ENCODE results near the gene TMEM243. TPM values are rescaled to one million over a fixed set of nuclear protein-coding genes. Genes with fewer than 3 reads are reported as not detected.
A peak's percentile ranks its signal among the peaks of the same experiment; 100 is the strongest.

TMEM243 gene
- polyA plus RNA-seq, 1 experiment = 50.2 TPM

DNA sequence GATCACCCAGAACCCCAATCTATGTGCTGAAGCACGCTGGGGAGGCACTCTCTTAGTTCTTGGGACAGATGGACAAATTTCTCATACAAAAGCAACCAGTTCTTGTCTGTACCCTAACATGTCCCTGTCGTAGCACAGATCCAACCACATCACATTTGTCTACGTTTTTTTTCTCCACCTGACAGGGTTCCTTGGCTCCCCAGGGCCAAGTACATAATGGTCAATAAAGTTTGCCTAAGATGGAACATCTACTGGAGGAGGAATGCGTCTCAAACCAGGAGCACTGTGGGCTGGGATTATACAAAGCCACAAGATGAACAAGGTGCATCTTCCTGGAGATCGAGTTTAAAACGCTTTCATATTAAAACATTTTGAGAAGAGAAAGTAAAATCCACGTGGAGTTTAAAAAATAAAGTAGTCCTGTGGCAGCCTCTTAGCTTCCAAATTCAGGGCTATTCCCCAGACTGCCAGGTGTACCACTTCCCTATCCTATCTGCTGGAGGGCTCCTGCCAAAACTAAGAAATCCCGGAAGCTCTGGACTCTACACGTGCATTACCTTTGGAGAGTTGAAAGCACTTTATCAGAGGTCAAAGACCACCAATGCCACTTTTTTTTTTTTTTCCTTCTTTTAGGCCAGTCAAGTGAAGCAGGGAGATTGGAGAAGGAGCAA lies 1.4 kb downstream of the TMEM243 start:
- no peak for DNase-seq (ENCODE audit: low read depth, low spot score)
- peaks cover 3% of the 10 kb centered on the region; the same call in 1 of the 2 replicates for H3K9me3 ChIP-seq (ENCODE audit: control insufficient read depth, insufficient read depth, low read length)
- no peak overlapping the region for H3K27ac ChIP-seq (ENCODE audit: low read depth, low read length)
- TF ChIP-seq, protein P1, sequence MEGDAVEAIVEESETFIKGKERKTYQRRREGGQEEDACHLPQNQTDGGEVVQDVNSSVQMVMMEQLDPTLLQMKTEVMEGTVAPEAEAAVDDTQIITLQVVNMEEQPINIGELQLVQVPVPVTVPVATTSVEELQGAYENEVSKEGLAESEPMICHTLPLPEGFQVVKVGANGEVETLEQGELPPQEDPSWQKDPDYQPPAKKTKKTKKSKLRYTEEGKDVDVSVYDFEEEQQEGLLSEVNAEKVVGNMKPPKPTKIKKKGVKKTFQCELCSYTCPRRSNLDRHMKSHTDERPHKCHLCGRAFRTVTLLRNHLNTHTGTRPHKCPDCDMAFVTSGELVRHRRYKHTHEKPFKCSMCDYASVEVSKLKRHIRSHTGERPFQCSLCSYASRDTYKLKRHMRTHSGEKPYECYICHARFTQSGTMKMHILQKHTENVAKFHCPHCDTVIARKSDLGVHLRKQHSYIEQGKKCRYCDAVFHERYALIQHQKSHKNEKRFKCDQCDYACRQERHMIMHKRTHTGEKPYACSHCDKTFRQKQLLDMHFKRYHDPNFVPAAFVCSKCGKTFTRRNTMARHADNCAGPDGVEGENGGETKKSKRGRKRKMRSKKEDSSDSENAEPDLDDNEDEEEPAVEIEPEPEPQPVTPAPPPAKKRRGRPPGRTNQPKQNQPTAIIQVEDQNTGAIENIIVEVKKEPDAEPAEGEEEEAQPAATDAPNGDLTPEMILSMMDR (IDR thresholded peaks at IDR 0.05; ENCODE audit: low read depth, low read length) = no peak
- peak overlapping the region; percentile 91 for H3K4me3 ChIP-seq (ENCODE audit: low read depth, low read length)
- ChIA-PET CTCF (interaction anchor here (1.5 kb wide), 1 partner anchor 19 kb away, joined by 4 read pairs; no protein-coding TSS in a partner anchor), POLR2A (interaction anchor here (1.2 to 2.7 kb wide), 2 partner anchors 10 to 66 kb away, joined by 3 to 39 read pairs; partner anchors contain the start of gene DMTF1)
- peaks cover 5% of the 10 kb centered on the region for H3K27me3 ChIP-seq (ENCODE audit: control insufficient read depth, insufficient read depth, low read length)

DNA sequence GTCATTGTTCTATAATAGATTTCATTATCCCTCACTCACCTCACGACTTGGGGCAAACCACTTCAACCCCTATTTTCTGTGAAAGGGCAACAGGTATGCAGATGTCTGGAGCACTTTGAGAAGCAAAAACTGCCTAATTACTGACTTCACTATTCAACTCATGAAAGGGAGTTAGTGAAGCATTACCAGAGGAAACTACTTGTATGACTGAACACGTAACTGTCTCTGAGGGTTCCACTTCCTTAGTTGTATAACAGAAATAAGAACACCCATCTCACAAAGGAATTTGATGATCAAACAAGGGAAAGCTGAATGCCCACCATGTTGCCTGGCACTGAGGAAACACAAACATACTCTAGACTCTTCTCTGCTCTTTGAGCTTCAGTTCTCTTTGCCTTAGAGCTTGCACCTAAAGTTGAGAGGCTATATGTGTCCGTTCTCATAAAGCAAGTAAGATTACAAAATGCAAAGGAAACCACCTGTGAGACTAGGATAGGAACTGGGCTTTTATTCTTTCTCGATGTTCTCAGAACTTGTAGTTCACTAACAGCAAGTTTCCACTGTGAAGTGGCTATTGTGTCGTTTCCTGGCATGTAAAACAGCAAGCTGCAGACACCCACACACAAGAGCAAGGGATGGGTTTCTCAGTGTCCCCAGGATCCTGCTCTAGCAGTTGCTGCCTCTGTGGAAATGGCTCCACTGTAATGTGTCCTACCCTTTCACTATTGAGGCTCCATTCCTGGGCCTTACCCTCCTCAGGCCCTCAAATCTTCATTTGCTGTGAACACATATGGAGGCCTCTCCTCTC lies 2.6 kb downstream of the TMEM243 start:
- H3K27ac ChIP-seq (ENCODE audit: low read depth, low read length) = no peak overlapping the region
- no peak for DNase-seq (ENCODE audit: low read depth, low spot score)
- peaks cover 3% of the 10 kb centered on the region; the same call in 1 of the 2 replicates for H3K9me3 ChIP-seq (ENCODE audit: control insufficient read depth, insufficient read depth, low read length)
- ChIA-PET CTCF (no interaction called here), POLR2A (interaction anchor here (1.1 to 1.2 kb wide), 2 partner anchors 8 to 64 kb away, joined by 3 to 7 read pairs; no protein-coding TSS in a partner anchor)
- TF ChIP-seq, protein P1 (IDR thresholded peaks at IDR 0.05; ENCODE audit: low read depth, low read length) = no peak
- peaks cover 4% of the 10 kb centered on the region for H3K27me3 ChIP-seq (ENCODE audit: control insufficient read depth, insufficient read depth, low read length)
- H3K4me3 ChIP-seq (ENCODE audit: low read depth, low read length) = no peak overlapping the region

DNA sequence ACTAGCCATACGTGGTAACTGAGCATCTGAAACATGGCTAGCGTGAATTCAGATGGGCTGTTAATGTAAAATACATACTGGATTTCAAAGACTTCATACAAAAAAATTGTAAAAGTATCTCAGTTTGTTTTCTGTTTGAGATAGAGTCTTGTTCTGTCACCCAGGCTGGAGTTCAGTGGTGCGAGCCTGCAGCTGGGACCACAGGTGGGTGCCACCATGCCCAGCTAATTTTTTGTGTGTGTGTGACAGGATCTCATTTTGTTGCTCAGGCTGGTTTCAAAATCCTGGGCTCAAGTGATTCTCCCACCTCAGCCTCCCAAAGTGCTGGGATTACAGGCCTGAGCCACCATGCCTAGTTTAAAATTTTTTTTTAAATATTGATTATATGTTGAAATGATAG lies 4.5 kb downstream of the TMEM243 start:
- ChIA-PET CTCF (no interaction called here), POLR2A (no interaction called here)
- Histone ChIP-seq H3K27ac (ENCODE audit: low read depth, low read length) (no peak overlapping the region), H3K9me3 (ENCODE audit: control insufficient read depth, insufficient read depth, low read length) (peaks cover 2% of the 10 kb centered on the region; the same call in 1 of the 2 replicates), H3K27me3 (ENCODE audit: control insufficient read depth, insufficient read depth, low read length) (no peaks in the 10 kb centered on the region), H3K4me3 (ENCODE audit: low read depth, low read length) (no peak overlapping the region)
- TF ChIP-seq, protein P1 (IDR thresholded peaks at IDR 0.05; ENCODE audit: low read depth, low read length) = no peak
- no peak for DNase-seq (ENCODE audit: low read depth, low spot score)

DNA sequence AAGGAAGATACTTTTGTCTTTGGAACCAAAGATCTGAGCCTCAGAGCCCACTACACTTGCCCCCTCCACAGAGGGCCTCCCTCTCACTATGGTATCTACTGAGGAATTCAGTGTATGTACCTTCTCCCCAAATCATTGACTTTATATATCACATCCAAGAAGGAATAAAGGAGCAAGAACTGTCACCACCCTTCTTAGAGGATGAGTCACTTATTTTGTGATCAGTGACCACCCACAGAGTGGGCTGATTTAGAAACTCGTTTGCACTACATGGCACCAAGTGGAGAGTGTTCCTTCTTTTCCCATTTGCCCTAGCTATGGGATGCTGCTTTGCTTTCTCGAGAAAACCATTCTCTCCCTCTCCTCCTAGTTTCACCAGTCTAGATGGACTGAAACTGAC lies 5.7 kb downstream of the TMEM243 start:
- H3K9me3 ChIP-seq (ENCODE audit: control insufficient read depth, insufficient read depth, low read length) = no peaks in the 10 kb centered on the region
- ChIA-PET POLR2A (no interaction called here), CTCF (no interaction called here)
- TF ChIP-seq, protein P1 (IDR thresholded peaks at IDR 0.05; ENCODE audit: low read depth, low read length) = no peak
- no peak overlapping the region for H3K4me3 ChIP-seq (ENCODE audit: low read depth, low read length)
- no peak for DNase-seq (ENCODE audit: low read depth, low spot score)
- H3K27ac ChIP-seq (ENCODE audit: low read depth, low read length) = no peak overlapping the region
- H3K27me3 ChIP-seq (ENCODE audit: control insufficient read depth, insufficient read depth, low read length) = no peaks in the 10 kb centered on the region

DNA sequence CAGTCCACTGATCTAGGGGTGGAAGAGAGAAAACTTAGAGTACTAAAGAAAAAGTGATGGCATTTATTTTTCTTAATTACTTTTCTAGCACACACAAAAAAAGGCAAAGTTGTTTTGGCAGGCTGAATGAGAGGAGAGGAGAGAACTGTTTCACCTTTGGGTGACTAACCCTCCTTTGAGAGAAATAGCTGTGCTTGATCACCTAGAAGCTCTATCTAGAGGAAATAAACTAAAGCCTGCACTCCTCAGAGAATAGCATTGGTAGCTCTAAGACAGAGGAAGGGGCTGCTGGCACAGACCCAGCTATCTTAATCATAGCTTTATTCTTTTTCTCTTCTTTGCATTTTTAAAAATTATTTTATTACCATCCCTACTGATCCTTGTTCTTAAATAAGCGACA lies 6.3 kb downstream of the TMEM243 start:
- Histone ChIP-seq H3K4me3 (ENCODE audit: low read depth, low read length) (no peak overlapping the region), H3K27me3 (ENCODE audit: control insufficient read depth, insufficient read depth, low read length) (no peaks in the 10 kb centered on the region), H3K27ac (ENCODE audit: low read depth, low read length) (no peak overlapping the region), H3K9me3 (ENCODE audit: control insufficient read depth, insufficient read depth, low read length) (no peaks in the 10 kb centered on the region)
- CTCF ChIA-PET = interaction anchor here (0.5 to 1.5 kb wide), 3 partner anchors 23 to 708 kb away, joined by 3 to 6 read pairs (median 3); no protein-coding TSS in a partner anchor
- DNase-seq (ENCODE audit: low read depth, low spot score) = no peak
- POLR2A ChIA-PET = no interaction called here
- TF ChIP-seq, protein P1 (IDR thresholded peaks at IDR 0.05; ENCODE audit: low read depth, low read length) = no peak

Measured in AG04450 (cell line).